ENCODE measurements around the gene OR52K1. TPM values are rescaled to one million over a fixed set of nuclear protein-coding genes. Genes with fewer than 3 reads are reported as not detected.
"Not testable (repeated sequence)": the region's sequence is repeated elsewhere in the genome, so short reads cannot be mapped to it uniquely, and the experiment has no call there.

OR52K1 gene
- total and polyA plus RNA-seq, 9 donors, result 0.02 to 0.31 (median 0.11) TPM; not detected in 1

GRCh38 chr11:4484310-4484709, 1.9 kb downstream of the OR52K1 start:
- DNase-seq, result no peak
- no peak overlapping the region for H3K27ac ChIP-seq (ENCODE audit: low read length)
- H3K4me1 ChIP-seq (ENCODE audit: control insufficient read depth, insufficient read depth, low read length), result no peaks in the 10 kb centered on the region
- no peaks in the 10 kb centered on the region for H3K36me3 ChIP-seq (ENCODE audit: control insufficient read depth, insufficient read depth, low read length)
- no peaks in the 10 kb centered on the region for H3K27me3 ChIP-seq (ENCODE audit: control insufficient read depth, insufficient read depth, low read length)
- no peaks in the 10 kb centered on the region for H3K9me3 ChIP-seq (replicated peaks; ENCODE audit: control insufficient read depth, low read depth, low read length)
- no peak overlapping the region for H3K4me3 ChIP-seq (ENCODE audit: low read length)
- 78% methylated on average over 3 of the region's 4 CpGs for WGBS (ENCODE audit: insufficient coverage)

GRCh38 chr11:4491405-4491804, 9.0 kb downstream of the OR52K1 start:
- H3K36me3 ChIP-seq (ENCODE audit: control insufficient read depth, insufficient read depth, low read length); H3K4me3 ChIP-seq (ENCODE audit: low read length); H3K27me3 ChIP-seq (ENCODE audit: control insufficient read depth, insufficient read depth, low read length); DNase-seq; H3K4me1 ChIP-seq (ENCODE audit: control insufficient read depth, insufficient read depth, low read length); H3K9me3 ChIP-seq (replicated peaks; ENCODE audit: control insufficient read depth, low read depth, low read length); H3K27ac ChIP-seq (ENCODE audit: low read length): not testable (repeated sequence)
- WGBS (ENCODE audit: insufficient coverage), result no CpG with 5 or more reads among the region's 2 CpGs

- Histone ChIP-seq H3K4me3 (ENCODE audit: low read length) (no peak overlapping the region), H3K36me3 (ENCODE audit: control insufficient read depth, insufficient read depth, low read length) (no peaks in the 10 kb centered on the region), H3K4me1 (ENCODE audit: control insufficient read depth, insufficient read depth, low read length) (no peaks in the 10 kb centered on the region), H3K27me3 (ENCODE audit: control insufficient read depth, insufficient read depth, low read length) (no peaks in the 10 kb centered on the region), H3K27ac (ENCODE audit: low read length) (no peak overlapping the region), H3K9me3 (replicated peaks; ENCODE audit: control insufficient read depth, low read depth, low read length) (no peaks in the 10 kb centered on the region)
- WGBS (ENCODE audit: insufficient coverage), result no CpG with 5 or more reads among the region's 4 CpGs
- no peak for DNase-seq
Measured at GRCh38 chr11:4491878-4492606, 9.6 kb downstream of the OR52K1 start.

GRCh38 chr11:4493480-4493818, 11.0 kb downstream of the OR52K1 start:
- 100% methylated on average over 2 of the region's 5 CpGs for WGBS (ENCODE audit: insufficient coverage)
- Histone ChIP-seq H3K9me3 (replicated peaks; ENCODE audit: control insufficient read depth, low read depth, low read length) (no peaks in the 10 kb centered on the region), H3K36me3 (ENCODE audit: control insufficient read depth, insufficient read depth, low read length) (no peaks in the 10 kb centered on the region), H3K4me3 (ENCODE audit: low read length) (no peak overlapping the region), H3K4me1 (ENCODE audit: control insufficient read depth, insufficient read depth, low read length) (no peaks in the 10 kb centered on the region), H3K27me3 (ENCODE audit: control insufficient read depth, insufficient read depth, low read length) (peaks cover 3% of the 10 kb centered on the region), H3K27ac (ENCODE audit: low read length) (no peak overlapping the region)
- DNase-seq, result no peak

- WGBS (ENCODE audit: insufficient coverage), result 50% methylated on average over 1 of the region's 7 CpGs
- Histone ChIP-seq H3K9me3 (replicated peaks; ENCODE audit: control insufficient read depth, low read depth, low read length) (no peaks in the 10 kb centered on the region), H3K4me3 (ENCODE audit: low read length) (no peak overlapping the region), H3K4me1 (ENCODE audit: control insufficient read depth, insufficient read depth, low read length) (no peaks in the 10 kb centered on the region), H3K27me3 (ENCODE audit: control insufficient read depth, insufficient read depth, low read length) (peaks cover 3% of the 10 kb centered on the region), H3K27ac (ENCODE audit: low read length) (no peak overlapping the region), H3K36me3 (ENCODE audit: control insufficient read depth, insufficient read depth, low read length) (no peaks in the 10 kb centered on the region)
- no peak for DNase-seq
Measured at GRCh38 chr11:4495487-4495886, 13.0 kb downstream of the OR52K1 start.

- Histone ChIP-seq H3K4me3 (ENCODE audit: low read length) (no peak overlapping the region), H3K36me3 (ENCODE audit: control insufficient read depth, insufficient read depth, low read length) (no peaks in the 10 kb centered on the region), H3K27me3 (ENCODE audit: control insufficient read depth, insufficient read depth, low read length) (peaks cover 3% of the 10 kb centered on the region), H3K9me3 (replicated peaks; ENCODE audit: control insufficient read depth, low read depth, low read length) (no peaks in the 10 kb centered on the region), H3K27ac (ENCODE audit: low read length) (no peak overlapping the region), H3K4me1 (ENCODE audit: control insufficient read depth, insufficient read depth, low read length) (no peaks in the 10 kb centered on the region)
- WGBS (ENCODE audit: insufficient coverage), result 24% methylated on average over 2 of the region's 6 CpGs
- DNase-seq, result no peak
Measured at GRCh38 chr11:4495986-4496385, 13.5 kb downstream of the OR52K1 start.

- peak; percentile 1 for DNase-seq
- H3K9me3 ChIP-seq (replicated peaks; ENCODE audit: control insufficient read depth, low read depth, low read length), result no peaks in the 10 kb centered on the region
- H3K4me1 ChIP-seq (ENCODE audit: control insufficient read depth, insufficient read depth, low read length), result no peaks in the 10 kb centered on the region
- no peak overlapping the region for H3K27ac ChIP-seq (ENCODE audit: low read length)
- H3K36me3 ChIP-seq (ENCODE audit: control insufficient read depth, insufficient read depth, low read length), result no peaks in the 10 kb centered on the region
- 69% methylated on average over 15 of the region's 15 CpGs for WGBS (ENCODE audit: insufficient coverage)
- no peak overlapping the region for H3K4me3 ChIP-seq (ENCODE audit: low read length)
- H3K27me3 ChIP-seq (ENCODE audit: control insufficient read depth, insufficient read depth, low read length), result peaks cover 3% of the 10 kb centered on the region
Measured at GRCh38 chr11:4496557-4497248, 14.3 kb downstream of the OR52K1 start.

- H3K4me3 ChIP-seq (ENCODE audit: low read length), result no peak overlapping the region
- no peaks in the 10 kb centered on the region for H3K9me3 ChIP-seq (replicated peaks; ENCODE audit: control insufficient read depth, low read depth, low read length)
- WGBS (ENCODE audit: insufficient coverage), result 77% methylated on average over 2 of the region's 2 CpGs
Measured at GRCh38 chr11:4508886-4509285, 26.4 kb downstream of the OR52K1 start.

GRCh38 chr11:4511282-4512245, 29.1 kb downstream of the OR52K1 start:
- DNase-seq, result no peak
- 53% methylated on average over 2 of the region's 5 CpGs for WGBS (ENCODE audit: insufficient coverage)
- no peak overlapping the region for H3K4me3 ChIP-seq (ENCODE audit: low read length)
- H3K36me3 ChIP-seq (ENCODE audit: control insufficient read depth, insufficient read depth, low read length), result no peaks in the 10 kb centered on the region
- H3K27ac ChIP-seq (ENCODE audit: low read length), result no peak overlapping the region
- H3K27me3 ChIP-seq (ENCODE audit: control insufficient read depth, insufficient read depth, low read length), result no peaks in the 10 kb centered on the region
- H3K4me1 ChIP-seq (ENCODE audit: control insufficient read depth, insufficient read depth, low read length), result no peaks in the 10 kb centered on the region
- no peaks in the 10 kb centered on the region for H3K9me3 ChIP-seq (replicated peaks; ENCODE audit: control insufficient read depth, low read depth, low read length)

More at GRCh38 chr11:4508886-4509285, 26.4 kb downstream of the OR52K1 start:
- H3K27me3 ChIP-seq (ENCODE audit: control insufficient read depth, insufficient read depth, low read length), result no peaks in the 10 kb centered on the region
- no peaks in the 10 kb centered on the region for H3K36me3 ChIP-seq (ENCODE audit: control insufficient read depth, insufficient read depth, low read length)
- H3K4me1 ChIP-seq (ENCODE audit: control insufficient read depth, insufficient read depth, low read length), result no peaks in the 10 kb centered on the region
- H3K27ac ChIP-seq (ENCODE audit: low read length), result no peak overlapping the region
- DNase-seq, result no peak

GRCh38 chr11:4514196-4514595, 31.8 kb downstream of the OR52K1 start:
- H3K4me1 ChIP-seq (ENCODE audit: control insufficient read depth, insufficient read depth, low read length), result no peaks in the 10 kb centered on the region

More at GRCh38 chr11:4514196-4514595, 31.8 kb downstream of the OR52K1 start:
- Histone ChIP-seq H3K4me3 (ENCODE audit: low read length) (no peak overlapping the region), H3K27ac (ENCODE audit: low read length) (no peak overlapping the region), H3K36me3 (ENCODE audit: control insufficient read depth, insufficient read depth, low read length) (no peaks in the 10 kb centered on the region), H3K9me3 (replicated peaks; ENCODE audit: control insufficient read depth, low read depth, low read length) (no peaks in the 10 kb centered on the region), H3K27me3 (ENCODE audit: control insufficient read depth, insufficient read depth, low read length) (no peaks in the 10 kb centered on the region)
- no CpG with 5 or more reads among the region's 1 CpG for WGBS (ENCODE audit: insufficient coverage)
- DNase-seq, result no peak
